ENCODE results near the gene NUCKS1.

GRCh38 chr1:205676597-205676996, 73.4 kb downstream of the NUCKS1 start:
- TF ChIP-seq CTCF (conservative IDR thresholded peaks at IDR 0.05 in 1 of 2, IDR thresholded peaks at IDR 0.05 in 1 of 2; ENCODE audit: low read depth in 1 of 2, low read length in 2 of 2) (no peak), EZH2 (IDR thresholded peaks at IDR 0.05; ENCODE audit: low read length, missing control alignments) (no peak)

Data from fibroblast of lung (primary cell).